HL-60/S4 treated with phorbol 12-myristate 13-acetate at 8.2 ng/mL for 4 days and 3 days (cell line): ENCODE measurements around the gene LYPLAL1.
"Not testable (repeated sequence)": the region's sequence is repeated elsewhere in the genome, so short reads cannot be mapped to it uniquely, and the experiment has no call there.

Source experiments
- in situ Hi-C: fragments of 300-500 bp; cut with MboI; formaldehyde crosslinking; loops from 2 replicates; pipeline ENCODE4 v1.15.0; 2022; ENCODE audit warnings: low sequenced_read_pairs

Gene LYPLAL1

GRCh38 chr1:219161371-219161770 lies 12.3 kb upstream of the LYPLAL1 start:
- in situ Hi-C loops: no loop called here

- in situ Hi-C loops: no loop called here
These were observed 10.2 kb upstream of the LYPLAL1 start for GRCh38 chr1:219163401-219163954.

- in situ Hi-C loops: no loop called here
These were observed 2.3 kb upstream of the LYPLAL1 start for GRCh38 chr1:219171192-219171935.

GRCh38 chr1:219172821-219173220 lies 857 bp upstream of the LYPLAL1 start:
- in situ Hi-C loops: no loop called here

- in situ Hi-C loops: no loop called here
These were observed 282 bp upstream of the LYPLAL1 start for GRCh38 chr1:219173434-219173757.

GRCh38 chr1:219174460-219175211 lies 958 bp downstream of the LYPLAL1 start:
- in situ Hi-C loops: no loop called here

- in situ Hi-C loops: no loop called here
These were observed 1.5 kb downstream of the LYPLAL1 start for GRCh38 chr1:219175212-219175564.

- in situ Hi-C loops: no loop called here
These were observed 2.5 kb downstream of the LYPLAL1 start for GRCh38 chr1:219176168-219176567.

GRCh38 chr1:219177363-219177762 lies 3.7 kb downstream of the LYPLAL1 start:
- in situ Hi-C loops: no loop called here

GRCh38 chr1:219177940-219178339 lies 4.3 kb downstream of the LYPLAL1 start:
- in situ Hi-C loops: no loop called here

GRCh38 chr1:219179293-219179692 lies 5.6 kb downstream of the LYPLAL1 start:
- in situ Hi-C loops: no loop called here

- in situ Hi-C loops: no loop called here
These were observed 10.7 kb downstream of the LYPLAL1 start for GRCh38 chr1:219184337-219184736.

GRCh38 chr1:219185486-219186117 lies 11.9 kb downstream of the LYPLAL1 start:
- in situ Hi-C loops: no loop called here

- in situ Hi-C loops: no loop called here
These were observed 14.7 kb downstream of the LYPLAL1 start for GRCh38 chr1:219188331-219188803.

- in situ Hi-C loops: no loop called here
These were observed 15.5 kb downstream of the LYPLAL1 start for GRCh38 chr1:219189021-219189824.

- in situ Hi-C loops: no loop called here
These were observed 16.3 kb downstream of the LYPLAL1 start for GRCh38 chr1:219189952-219190351.

GRCh38 chr1:219190605-219191004 lies 16.9 kb downstream of the LYPLAL1 start:
- in situ Hi-C loops: no loop called here

GRCh38 chr1:219195833-219196232 lies 22.2 kb downstream of the LYPLAL1 start:
- in situ Hi-C loops: not testable (repeated sequence)

GRCh38 chr1:219201656-219202055 lies 28.0 kb downstream of the LYPLAL1 start:
- in situ Hi-C loops: no loop called here

- in situ Hi-C loops: no loop called here
These were observed 28.9 kb downstream of the LYPLAL1 start for GRCh38 chr1:219202567-219202966.

- in situ Hi-C loops: no loop called here
These were observed 32.7 kb downstream of the LYPLAL1 start for GRCh38 chr1:219206350-219206749.
